ENCODE data around the gene CUX1.

- no peak for TF ChIP-seq GATA3 (IDR thresholded peaks at IDR 0.05; ENCODE audit: low read depth, low read length)
- no peak for TF ChIP-seq GATA2 (IDR thresholded peaks at IDR 0.05; ENCODE audit: low read depth, low read length)
These were observed 13.1 kb upstream of the CUX1 start for GRCh38 chr7:101804088-101804963.

Measured in SH-SY5Y (cell line).